ENCODE results near the gene HOXD12.

HOXD12 gene
- 0 reads per million in 2 donors for total RNA-seq

DNA sequence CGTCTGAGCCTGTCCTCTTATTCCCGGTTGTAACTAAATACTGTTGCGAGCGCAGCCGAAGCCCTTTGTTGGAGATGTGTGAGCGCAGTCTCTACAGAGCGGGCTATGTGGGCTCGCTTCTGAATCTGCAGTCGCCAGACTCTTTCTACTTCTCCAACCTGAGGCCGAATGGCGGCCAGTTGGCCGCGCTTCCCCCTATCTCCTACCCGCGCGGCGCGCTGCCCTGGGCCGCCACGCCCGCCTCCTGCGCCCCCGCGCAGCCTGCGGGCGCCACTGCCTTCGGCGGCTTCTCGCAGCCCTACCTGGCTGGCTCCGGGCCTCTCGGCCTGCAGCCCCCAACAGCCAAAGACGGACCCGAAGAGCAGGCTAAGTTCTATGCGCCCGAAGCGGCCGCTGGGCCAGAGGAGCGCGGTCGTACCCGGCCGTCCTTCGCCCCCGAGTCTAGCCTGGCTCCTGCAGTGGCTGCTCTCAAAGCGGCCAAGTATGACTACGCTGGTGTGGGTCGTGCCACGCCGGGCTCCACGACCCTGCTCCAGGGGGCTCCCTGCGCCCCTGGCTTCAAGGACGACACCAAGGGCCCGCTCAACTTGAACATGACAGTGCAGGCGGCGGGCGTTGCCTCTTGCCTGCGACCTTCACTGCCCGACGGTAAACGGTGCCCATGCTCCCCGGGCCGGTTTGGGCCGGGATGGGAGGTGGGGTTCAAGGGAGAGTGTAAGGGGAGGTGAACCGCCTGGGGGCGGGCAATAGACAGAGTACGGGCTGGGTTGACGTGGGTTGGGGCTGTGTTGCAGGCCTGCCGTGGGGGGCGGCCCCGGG, at the start of gene HOXD12:
HOXD12 (plus strand) TSS at position 68 of the 819 bp plus-strand sequence; CDS start at position 75, 7 bp downstream.
- no peak for DNase-seq

GRCh38 chr2:176056406-176056805, 43.2 kb upstream of the HOXD12 start:
- DNase-seq, result no peak

GRCh38 chr2:176063958-176064357, 35.6 kb upstream of the HOXD12 start:
- DNase-seq, result no peak

DNA sequence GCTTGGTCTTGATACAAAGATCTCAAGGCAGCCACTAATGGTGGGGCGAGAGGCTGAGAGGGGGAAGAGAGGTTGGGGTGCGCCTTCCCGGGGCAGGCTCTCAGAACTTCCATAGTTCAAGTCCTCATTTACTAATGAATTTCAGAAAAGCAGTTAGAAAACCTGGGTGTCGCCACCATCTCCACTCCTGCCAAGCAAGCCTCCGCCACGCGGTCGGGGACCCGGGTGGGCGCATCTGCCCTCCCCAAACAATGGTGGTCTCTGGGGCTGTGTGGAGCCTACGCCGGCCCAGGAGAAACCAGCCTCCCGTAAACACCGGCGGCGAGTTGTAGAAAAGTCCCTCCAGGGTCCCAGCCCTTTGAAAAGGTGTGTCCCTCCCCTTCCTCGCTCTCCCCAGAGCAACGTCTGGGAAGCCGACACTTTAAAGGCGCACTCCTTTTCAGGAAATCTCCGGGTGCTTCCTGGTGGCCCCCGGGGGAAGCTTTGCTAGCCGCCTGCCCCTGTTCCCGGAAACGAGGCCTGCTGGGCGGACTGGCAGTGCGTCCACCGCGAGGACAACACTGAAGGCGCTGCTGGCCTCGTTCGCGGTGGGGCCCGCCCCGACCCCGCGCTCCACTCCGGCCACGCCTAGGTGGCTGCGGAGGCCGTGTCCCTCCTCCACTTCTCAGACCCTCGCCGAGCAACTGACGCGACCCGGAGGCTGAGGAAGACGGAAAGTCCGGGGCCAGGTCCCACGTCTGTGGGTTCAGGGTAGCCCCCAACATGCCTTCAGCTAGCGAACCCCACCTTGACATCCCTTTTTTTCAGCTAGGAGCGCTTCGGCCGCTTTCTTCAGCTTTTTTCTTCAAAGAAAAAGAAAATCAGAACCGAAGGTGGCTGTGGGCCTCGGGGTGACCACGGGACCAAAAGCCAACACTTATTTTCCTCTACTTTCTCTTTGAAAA, 32.7 kb upstream of the HOXD12 start:
- DNase-seq, result no peak

GRCh38 chr2:176067589-176068418, 31.8 kb upstream of the HOXD12 start:
- DNase-seq, result no peak

DNA sequence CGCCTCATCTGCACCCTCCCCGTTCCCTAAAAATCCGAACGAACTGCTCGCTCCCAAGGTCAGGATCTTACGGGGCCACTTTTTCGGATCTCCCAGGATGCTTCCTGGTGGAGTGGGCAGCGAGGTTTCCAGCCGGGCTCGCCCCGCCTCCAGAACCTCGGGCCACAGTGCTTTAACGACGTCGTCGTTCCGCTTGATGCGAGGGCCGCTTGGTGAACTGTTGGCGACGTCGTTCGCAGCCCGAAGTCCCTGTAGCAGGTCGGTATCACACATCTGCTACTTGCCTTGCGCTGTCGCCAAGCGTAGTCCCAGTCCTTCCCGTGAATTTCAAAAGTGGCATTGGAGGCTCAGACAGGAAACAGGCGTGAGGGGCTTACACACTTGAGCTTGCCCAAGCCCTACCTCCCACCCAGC, 31.2 kb upstream of the HOXD12 start:
- no peak for DNase-seq

- DNase-seq, result no peak
Observed at GRCh38 chr2:176071330-176072291, 28.0 kb upstream of the HOXD12 start.

DNA sequence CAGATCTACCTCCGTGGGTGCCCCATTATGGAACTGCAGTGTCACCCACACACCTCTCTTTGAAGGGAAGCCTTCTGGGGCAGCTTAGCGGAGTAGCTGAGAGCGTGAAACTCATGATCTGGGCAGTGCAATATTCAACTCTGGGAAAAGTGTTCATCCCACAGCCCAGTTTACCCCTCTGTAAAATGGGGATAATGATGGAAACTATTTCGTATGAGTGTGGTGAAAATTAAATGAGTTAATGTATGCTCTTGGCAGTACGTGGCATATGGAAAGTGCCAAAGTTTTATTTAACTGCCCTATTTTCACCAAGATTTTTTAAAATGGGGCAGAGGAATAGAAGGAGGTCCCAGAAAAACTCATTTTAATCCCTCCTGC, 27.3 kb upstream of the HOXD12 start:
- no peak for DNase-seq

- no peak for DNase-seq
Observed at GRCh38 chr2:176072951-176073904, 26.4 kb upstream of the HOXD12 start.

- no peak for DNase-seq
Observed at GRCh38 chr2:176074919-176075425, 24.6 kb upstream of the HOXD12 start.

- DNase-seq, result no peak
Observed at GRCh38 chr2:176075481-176075880, 24.1 kb upstream of the HOXD12 start.

- DNase-seq, result no peak
Observed at GRCh38 chr2:176076063-176076462, 23.5 kb upstream of the HOXD12 start.

DNA sequence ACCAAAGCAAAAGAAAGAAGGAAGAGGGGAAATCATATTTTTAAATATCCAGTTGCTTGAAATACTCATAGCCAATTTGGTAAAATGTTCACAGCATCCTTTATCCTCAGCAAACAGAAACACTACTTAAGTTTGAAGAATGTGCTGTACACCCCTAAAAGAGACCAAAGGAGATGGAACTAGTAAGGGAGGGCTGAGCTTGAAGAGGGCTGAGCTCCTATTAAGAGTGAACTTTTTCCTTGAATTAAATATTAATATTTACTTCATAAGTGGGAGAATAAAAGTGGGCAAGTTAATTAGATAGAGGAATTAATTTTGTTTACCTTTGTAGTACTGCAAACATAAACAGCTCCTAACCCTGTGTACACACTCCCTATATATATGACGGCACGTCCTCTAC, 22.8 kb upstream of the HOXD12 start:
- no peak for DNase-seq

DNA sequence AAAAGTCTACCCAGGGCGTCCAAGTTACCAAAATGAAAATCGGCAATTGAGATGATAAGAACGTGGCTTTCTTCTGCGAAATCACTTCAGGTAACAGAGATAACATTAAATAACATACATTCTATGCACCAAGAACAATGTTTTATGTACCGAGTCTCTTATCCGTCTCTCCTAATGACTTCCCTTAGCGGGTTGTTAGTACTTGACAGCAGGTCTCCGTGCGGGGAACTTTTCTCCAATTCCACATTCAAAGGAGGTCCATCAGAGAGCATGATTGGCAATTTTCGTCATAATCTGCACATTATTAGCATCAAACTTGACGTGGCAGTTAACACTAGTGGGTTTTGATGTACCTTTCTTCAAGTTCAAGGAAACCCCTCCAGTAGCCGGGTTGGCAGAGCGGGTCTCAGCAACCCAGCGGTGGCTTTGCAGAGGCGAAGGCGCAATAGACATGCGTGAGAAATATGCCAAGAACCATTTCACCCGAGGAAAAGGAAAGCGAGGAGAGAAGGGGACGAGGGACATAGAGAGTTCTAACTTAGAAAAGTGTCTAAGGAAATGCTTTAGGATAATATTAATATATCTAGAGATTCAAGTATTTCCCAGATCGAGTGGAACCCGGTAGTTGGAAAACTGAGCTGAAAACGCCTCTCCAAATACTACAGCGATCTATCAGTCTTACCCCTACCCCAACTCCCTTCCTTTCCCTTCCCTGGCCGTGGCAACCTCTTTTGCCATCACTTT, 20.9 kb upstream of the HOXD12 start:
- DNase-seq, result no peak

- no peak for DNase-seq
Observed at GRCh38 chr2:176079285-176079830, 20.2 kb upstream of the HOXD12 start.

DNA sequence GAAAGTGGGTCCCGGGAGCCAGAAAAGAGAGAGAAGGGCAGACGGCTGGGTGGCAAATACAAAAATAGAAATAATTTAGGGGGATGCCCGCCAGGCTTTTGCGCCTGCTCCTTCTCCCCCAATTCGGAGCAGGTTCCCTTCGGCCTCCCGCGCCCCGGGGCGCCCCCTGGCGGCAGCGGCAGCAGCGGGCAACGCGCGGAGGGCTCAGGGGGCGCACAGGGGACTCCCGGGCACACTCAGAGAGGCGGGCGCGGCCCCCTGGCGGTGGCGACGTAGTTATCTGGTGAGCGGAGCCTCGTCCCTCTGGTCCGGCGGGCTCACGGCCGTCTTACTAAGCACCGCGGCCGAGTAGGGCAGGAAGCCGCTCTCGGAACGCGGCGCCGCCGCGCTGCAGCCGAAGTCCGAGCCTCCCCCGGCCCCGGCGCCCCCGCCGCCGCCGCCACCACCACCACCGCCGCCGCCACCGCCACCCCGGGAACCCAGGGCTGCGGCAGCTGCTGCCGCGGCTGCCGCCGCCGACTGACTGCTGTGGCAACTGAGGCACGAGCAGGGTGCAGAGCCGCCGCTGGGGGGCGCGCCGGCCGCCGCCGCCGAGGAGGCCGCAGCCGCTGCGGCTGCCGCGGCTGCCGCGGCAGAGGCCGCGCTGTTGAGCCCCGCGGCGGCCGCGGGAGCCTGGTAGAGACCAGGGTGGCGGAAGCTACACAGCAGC, 19.6 kb upstream of the HOXD12 start:
- no peak for DNase-seq

GRCh38 chr2:176080540-176081375, 18.8 kb upstream of the HOXD12 start:
- no peak for DNase-seq
